DMS53 treated with DMSO at 0.1 percent for 48 hours (cell line): ENCODE data around the gene NFIX.

Experiments used
- DNase-seq: peaks from one replicate; lab custom pipeline; 2025; ENCODE audit not compliant: unreplicated experiment; lab: John Stamatoyannopoulos, UW

The NFIX gene

GRCh38 chr19:13121551-13122274, 126.4 kb downstream of the NFIX start:
- DNase-seq, result no peak

DNA sequence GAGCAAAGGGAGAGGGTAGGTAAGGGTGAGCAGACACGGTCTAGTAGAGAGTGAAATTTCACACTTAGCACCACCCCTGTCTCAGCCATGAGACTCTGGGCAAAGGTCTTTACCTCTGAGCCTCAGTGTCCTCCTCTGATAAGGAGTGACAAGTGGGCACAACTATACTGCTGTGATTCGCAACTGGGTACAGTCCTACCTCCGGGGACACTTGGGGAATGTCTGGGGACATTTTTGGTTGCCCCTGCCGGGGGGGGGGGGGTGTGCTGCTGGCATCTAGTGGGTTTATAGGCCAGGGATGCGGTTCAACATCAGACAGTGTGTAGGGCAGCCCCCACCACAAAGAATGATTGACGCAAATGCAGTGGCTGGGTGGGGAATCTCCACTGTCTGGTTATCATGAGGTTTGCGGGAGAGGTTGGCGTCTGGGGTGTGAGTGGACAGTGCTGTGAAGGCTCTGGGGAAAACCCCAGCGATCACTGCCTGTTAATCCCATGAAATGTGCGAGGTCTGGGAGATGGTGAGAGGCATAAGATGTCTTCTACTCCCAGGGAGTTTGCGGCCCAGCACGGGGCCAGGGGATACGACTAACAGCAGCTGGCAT, 127.1 kb downstream of the NFIX start:
- no peak for DNase-seq

GRCh38 chr19:13122980-13123957, 128.0 kb downstream of the NFIX start:
- DNase-seq, result no peak

DNA sequence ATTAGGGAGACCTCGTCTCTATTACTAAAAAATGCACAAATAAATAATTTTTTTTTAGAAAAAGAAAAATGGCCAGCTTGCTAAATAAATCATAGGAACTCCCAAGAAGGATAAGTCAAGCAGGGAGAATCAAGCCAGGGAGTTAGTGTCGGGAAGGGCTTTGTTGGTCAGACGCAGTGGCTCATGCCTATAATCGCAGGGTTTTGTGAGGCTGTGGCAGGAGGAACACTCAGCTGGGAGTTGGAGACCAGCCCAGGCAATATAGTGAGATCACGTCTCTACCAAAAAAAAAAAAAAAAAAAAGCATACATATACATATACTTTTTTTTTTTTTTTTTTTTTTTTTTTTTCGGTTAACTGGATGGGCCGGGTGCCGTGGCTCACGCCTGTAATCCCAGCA, 131.8 kb downstream of the NFIX start:
- DNase-seq, result no peak

DNA sequence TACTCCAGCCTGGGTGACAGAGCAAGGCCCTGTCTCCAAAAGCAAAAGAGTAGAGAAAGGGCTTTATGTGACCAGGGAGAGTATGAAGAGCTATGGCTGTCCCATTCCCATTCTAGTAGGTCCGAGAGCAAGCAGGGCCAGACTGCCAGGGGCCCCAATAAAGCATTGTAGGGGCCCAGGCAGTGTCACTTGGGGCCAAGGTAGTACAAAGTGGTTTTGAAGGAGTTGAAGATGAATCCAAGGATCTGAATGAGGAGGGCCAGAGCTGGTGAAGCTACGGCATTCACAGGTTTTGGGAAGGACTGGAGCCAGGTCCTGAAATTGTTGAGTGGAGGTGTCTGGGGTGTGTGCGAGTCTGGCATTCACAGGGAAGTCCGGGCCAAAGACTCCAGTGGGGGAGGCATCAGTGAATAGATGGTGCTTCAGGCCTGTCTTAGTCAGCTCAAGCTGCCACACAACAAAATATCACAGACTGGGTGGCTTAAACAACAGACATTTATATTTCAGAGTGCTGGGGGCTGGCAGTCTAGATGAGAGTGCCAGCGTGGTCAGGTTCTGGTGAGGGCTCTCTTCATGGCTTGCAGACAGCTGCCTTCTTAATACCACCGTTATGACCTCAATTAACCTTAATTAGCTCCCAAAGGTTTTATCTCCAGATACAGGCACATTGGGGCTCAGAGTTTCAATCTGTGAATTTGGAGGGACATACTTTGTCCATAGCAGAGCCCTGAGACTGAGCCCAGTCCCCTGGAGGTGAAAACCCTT, 132.7 kb downstream of the NFIX start:
- no peak for DNase-seq

- no peak for DNase-seq
Measured at GRCh38 chr19:13128583-13128982, 133.3 kb downstream of the NFIX start.

DNA sequence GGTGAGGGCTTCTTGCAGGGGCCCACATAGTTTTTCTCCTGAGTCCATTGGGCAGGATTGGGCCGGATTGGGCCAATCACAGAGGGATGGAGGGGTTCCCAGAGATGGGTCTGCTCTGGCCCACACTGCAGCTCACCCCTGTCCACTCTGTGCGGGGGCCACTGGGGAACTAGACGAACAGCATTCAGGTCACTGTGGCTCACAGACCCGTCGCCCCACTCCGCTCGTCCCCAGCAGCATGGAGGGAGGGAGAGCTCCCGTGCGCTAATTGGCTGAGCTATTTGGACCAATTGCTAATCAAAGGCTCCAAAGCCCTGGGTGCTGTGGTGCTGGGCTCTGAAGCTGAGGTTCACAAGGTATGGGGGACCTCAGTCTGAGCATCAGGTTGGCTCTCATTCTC, 134.1 kb downstream of the NFIX start:
- DNase-seq, result no peak

DNA sequence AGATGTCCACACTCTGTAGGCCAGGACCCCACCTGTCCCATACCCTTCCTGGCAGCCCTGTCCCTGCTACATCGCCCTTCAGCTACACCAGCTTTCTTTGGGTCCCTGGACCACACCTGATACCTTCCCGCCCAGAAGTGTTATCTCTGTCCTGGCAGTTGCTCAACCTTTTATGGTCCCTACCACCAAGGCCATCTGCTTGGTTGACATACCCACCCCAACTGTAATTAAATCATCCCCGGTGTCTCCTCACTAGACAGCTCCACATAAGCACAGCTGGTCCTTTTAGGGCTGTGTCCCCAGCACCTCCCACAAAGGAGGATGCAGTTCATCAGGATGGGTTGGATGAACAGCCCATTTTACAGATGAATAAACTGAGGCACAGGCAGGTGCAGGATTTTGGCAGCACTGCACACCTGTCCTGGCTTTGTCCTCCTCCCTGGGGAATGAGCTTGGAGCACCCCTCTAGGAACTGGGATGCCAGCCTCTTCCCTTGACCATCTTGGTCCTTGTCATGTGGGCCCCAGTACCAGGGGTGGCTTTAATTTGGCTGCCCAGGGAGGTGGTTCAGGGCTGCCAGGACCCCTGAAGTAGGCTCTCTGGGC, 135.7 kb downstream of the NFIX start:
- no peak for DNase-seq

GRCh38 chr19:13132471-13133180, 137.4 kb downstream of the NFIX start:
- no peak for DNase-seq

GRCh38 chr19:13133241-13133870, 138.1 kb downstream of the NFIX start:
- DNase-seq, result no peak

- no peak for DNase-seq
Measured at GRCh38 chr19:13134626-13135025, 139.4 kb downstream of the NFIX start.

DNA sequence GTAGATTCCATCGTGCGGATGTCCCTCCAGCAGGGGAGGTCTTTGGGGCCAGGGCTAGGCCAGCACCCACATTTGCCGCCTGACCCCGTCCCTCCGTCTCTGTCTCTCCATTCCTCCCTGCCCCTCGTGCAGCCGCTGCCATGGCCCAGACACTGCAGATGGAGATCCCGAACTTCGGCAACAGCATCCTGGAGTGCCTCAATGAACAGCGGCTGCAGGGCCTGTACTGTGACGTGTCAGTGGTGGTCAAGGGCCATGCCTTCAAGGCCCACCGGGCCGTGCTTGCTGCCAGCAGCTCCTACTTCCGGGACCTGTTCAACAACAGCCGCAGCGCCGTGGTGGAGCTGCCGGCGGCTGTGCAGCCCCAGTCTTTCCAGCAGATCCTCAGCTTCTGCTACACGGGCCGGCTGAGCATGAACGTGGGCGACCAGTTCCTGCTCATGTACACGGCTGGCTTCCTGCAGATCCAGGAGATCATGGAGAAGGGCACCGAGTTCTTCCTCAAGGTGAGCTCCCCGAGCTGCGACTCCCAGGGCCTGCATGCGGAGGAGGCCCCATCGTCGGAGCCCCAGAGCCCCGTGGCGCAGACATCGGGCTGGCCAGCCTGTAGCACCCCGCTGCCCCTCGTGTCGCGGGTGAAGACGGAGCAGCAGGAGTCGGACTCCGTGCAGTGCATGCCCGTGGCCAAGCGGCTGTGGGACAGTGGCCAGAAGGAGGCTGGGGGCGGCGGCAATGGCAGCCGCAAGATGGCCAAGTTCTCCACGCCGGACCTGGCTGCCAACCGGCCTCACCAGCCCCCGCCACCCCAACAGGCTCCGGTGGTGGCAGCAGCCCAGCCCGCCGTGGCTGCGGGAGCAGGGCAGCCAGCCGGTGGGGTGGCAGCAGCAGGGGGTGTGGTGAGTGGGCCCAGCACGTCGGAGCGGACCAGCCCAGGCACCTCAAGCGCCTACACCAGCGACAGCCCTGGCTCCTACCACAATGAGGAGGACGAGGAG, 140.1 kb downstream of the NFIX start:
- DNase-seq, result no peak

DNA sequence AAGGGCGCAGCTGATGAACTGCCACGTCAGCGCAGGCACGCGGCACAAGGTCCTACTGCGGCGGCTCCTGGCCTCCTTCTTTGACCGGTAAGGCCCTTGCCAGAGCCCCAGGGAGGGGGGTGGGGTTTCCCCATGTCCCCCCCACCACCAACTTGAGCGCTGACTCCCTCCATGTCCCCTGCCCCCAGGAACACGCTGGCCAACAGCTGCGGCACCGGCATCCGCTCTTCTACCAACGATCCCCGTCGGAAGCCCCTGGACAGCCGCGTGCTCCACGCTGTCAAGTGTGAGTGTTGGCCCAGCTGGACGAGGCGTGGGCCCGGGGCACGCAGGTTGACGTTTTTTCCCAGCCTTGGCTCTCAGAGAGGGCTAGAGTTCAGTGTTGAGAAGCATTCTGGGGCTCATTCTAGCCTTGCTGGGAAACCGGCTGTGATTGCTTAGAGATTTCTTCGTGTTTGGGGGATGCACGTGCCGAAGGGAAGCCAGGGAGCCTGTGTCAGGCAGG, 142.1 kb downstream of the NFIX start:
- DNase-seq, result no peak

GRCh38 chr19:13138171-13138915, 143.1 kb downstream of the NFIX start:
- DNase-seq, result no peak

- no peak for DNase-seq
Measured at GRCh38 chr19:13138916-13139198, 143.6 kb downstream of the NFIX start.

GRCh38 chr19:13139633-13140311, 144.5 kb downstream of the NFIX start:
- no peak for DNase-seq
